IgD-negative memory B cell (primary cell): ENCODE data around the gene KIF16B. TPM values are rescaled to one million over a fixed set of nuclear protein-coding genes. Genes with fewer than 3 reads are reported as not detected.

Experiments used
- H3K27ac Mint-ChIP-seq, 3 donors: one replicate each; pipeline ENCODE4 v1.8.0; 2020 to 2022; ENCODE audit warnings: mild to moderate bottlenecking in 3 of 3, mixed read lengths in 3 of 3, moderate library complexity in 1 of 3
- H3K27me3 Mint-ChIP-seq: one replicate; pipeline ENCODE4 v1.8.0; 2021; ENCODE audit warnings: mixed read lengths
- H3K36me3 Mint-ChIP-seq: one replicate; pipeline ENCODE4 v1.8.0; 2020; ENCODE audit warnings: mild to moderate bottlenecking, mixed read lengths
- H3K4me1 Mint-ChIP-seq, 3 donors: one replicate each; pipeline ENCODE4 v1.8.0; 2020 to 2022; ENCODE audit warnings: mixed read lengths in 3 of 3, mild to moderate bottlenecking in 1 of 3
- H3K4me3 Mint-ChIP-seq, 4 donors: one replicate each; pipeline ENCODE4 v1.8.0; 2020 to 2022; ENCODE audit warnings: mild to moderate bottlenecking in 4 of 4, mixed read lengths in 4 of 4, moderate library complexity in 3 of 4
- H3K9me3 Mint-ChIP-seq, 3 donors: one replicate each; pipeline ENCODE4 v1.8.0; 2020 to 2021; ENCODE audit warnings: mixed read lengths in 3 of 3, mild to moderate bottlenecking in 1 of 3
- polyA plus RNA-seq: library from polyadenylated mRNA; unstranded; fragments of 300-500 nt; fragmentation: Illumina TruSeq; gene quantifications from one replicate; pipeline ENCODE4 v1.2.3, GENCODE V29; 2021

Gene KIF16B
- polyA plus RNA-seq, 1 donor from 2014 or later: 7.3 TPM

DNA sequence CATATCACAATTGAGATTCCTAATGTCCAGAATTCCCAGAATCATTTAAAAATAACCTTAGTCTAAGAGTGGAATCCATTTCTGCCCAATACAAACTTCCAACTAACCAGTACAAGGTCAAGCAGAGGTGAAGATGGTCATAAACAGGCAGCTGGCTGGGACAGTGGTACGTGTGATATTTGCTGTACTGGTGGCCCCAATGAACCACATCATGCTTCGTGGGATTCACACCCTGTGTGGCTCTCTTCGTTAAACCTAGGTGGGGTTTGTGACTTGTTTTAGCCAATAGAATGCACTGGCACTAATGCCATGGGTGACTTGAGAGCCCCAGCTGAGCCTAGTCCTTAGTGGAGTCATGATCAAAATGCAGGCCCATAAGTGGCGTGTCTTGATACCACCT, 286.6 kb downstream of the KIF16B start:
- Mint-ChIP-seq H3K27me3 (no peaks in the 10 kb centered on the region), H3K4me3 (no peak overlapping the region)

GRCh38 chr20:16284385-16285100, 288.7 kb downstream of the KIF16B start:
- Mint-ChIP-seq H3K4me1 (peaks cover 0 to 4% (median 0%) of the 10 kb centered on the region in 3 donors), H3K36me3 (peaks cover 9% of the 10 kb centered on the region), H3K27ac (peak overlapping the region in 1 of 3 donors; percentile 3)

More for the DNA sequence above, 286.6 kb downstream of the KIF16B start:
- Mint-ChIP-seq H3K27ac (no peak overlapping the region), H3K36me3 (peaks cover 12% of the 10 kb centered on the region), H3K4me1 (peaks cover 0 to 4% (median 0%) of the 10 kb centered on the region in 3 donors), H3K9me3 (no peaks in the 10 kb centered on the region)

DNA sequence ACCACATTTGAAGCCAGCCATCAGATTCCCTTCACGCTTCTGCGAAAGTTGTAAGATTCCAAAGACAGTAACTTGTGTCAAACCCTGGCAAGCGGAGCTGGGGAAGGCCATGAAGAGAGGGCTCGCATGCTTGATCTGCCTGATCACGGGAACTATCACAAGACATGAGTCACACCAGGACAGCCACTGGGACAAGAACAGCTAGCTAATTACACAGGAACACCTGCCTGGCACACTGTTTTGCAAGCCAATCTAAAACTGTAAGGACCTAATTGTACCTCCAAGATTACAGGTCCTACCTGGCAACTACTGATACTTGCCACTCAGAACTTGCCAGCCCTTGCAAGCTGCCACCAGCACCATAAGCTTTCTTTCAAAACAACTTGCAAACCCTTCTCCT, 289.3 kb downstream of the KIF16B start:
- no peaks in the 10 kb centered on the region for H3K27me3 Mint-ChIP-seq
- H3K9me3 Mint-ChIP-seq: no peaks in the 10 kb centered on the region
- H3K4me1 Mint-ChIP-seq: peaks cover 0 to 4% (median 0%) of the 10 kb centered on the region in 3 donors
- peaks cover 9% of the 10 kb centered on the region for H3K36me3 Mint-ChIP-seq
- peak overlapping the region in 1 of 3 donors; percentile 3 for H3K27ac Mint-ChIP-seq
- no peak overlapping the region for H3K4me3 Mint-ChIP-seq

More at GRCh38 chr20:16284385-16285100, 288.7 kb downstream of the KIF16B start:
- no peaks in the 10 kb centered on the region for H3K9me3 Mint-ChIP-seq
- no peak overlapping the region for H3K4me3 Mint-ChIP-seq
- no peaks in the 10 kb centered on the region for H3K27me3 Mint-ChIP-seq

DNA sequence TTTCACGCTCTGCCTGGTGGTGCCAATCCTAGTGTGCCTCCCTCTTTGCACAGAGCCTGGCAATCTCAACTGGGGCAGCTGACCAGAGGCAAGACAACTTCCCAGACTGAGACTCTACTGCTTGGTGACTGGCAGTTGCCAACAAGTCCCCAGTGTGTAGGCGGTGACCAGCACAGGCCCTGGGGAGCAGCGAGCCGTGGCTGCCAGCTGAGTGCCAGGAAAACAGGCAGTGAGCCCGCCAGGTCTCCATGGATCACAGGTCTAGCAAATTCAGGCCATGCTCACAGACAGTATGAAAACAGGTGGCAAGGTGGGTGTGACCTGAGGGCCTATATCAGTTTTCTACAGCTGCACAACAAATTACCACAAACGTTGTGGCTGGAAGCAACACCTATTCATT, 289.9 kb downstream of the KIF16B start:
- Mint-ChIP-seq H3K4me1 (peaks cover 0 to 4% (median 0%) of the 10 kb centered on the region in 3 donors), H3K27me3 (no peaks in the 10 kb centered on the region), H3K27ac (no peak overlapping the region), H3K9me3 (no peaks in the 10 kb centered on the region), H3K36me3 (peaks cover 9% of the 10 kb centered on the region), H3K4me3 (no peak overlapping the region)

- no peaks in the 10 kb centered on the region for H3K27me3 Mint-ChIP-seq
- peaks cover 0 to 20% (median 6%) of the 10 kb centered on the region in 3 donors for H3K4me1 Mint-ChIP-seq
- H3K4me3 Mint-ChIP-seq: peak overlapping the region in 1 of 4 donors; percentile 10
- peaks cover 4% of the 10 kb centered on the region for H3K36me3 Mint-ChIP-seq
- no peaks in the 10 kb centered on the region for H3K9me3 Mint-ChIP-seq
- H3K27ac Mint-ChIP-seq: no peak overlapping the region
Observed at GRCh38 chr20:16280219-16280618, 293.0 kb downstream of the KIF16B start.

DNA sequence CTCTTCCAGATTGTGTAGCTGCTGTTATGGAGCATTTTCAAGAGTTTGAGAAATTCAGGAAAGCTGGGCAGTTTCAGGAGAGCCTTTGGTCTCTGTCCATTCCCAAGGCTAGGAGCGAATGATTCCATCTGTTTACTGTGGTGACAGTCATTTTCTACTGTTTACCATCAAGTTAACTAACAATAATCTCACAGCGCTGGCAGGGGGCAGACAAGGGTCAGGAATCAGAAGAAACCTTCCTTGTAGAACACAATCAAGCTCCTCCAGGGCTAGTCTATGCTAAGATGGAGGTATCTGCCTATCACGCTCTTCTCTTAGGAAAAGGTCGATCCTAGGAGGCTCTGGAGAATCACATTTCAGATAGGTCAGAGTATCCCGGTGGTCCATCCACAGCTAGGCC, 293.9 kb downstream of the KIF16B start:
- Mint-ChIP-seq H3K36me3 (peaks cover 4% of the 10 kb centered on the region), H3K4me1 (peaks cover 0 to 20% (median 4%) of the 10 kb centered on the region in 3 donors), H3K9me3 (no peaks in the 10 kb centered on the region), H3K4me3 (no peak overlapping the region), H3K27me3 (no peaks in the 10 kb centered on the region), H3K27ac (no peak overlapping the region)

- no peaks in the 10 kb centered on the region for H3K27me3 Mint-ChIP-seq
- H3K36me3 Mint-ChIP-seq: peaks cover 4% of the 10 kb centered on the region
- H3K27ac Mint-ChIP-seq: peak overlapping the region in 1 of 3 donors; percentile 16
- no peaks in the 10 kb centered on the region for H3K9me3 Mint-ChIP-seq
- H3K4me1 Mint-ChIP-seq: peaks cover 0 to 20% (median 3%) of the 10 kb centered on the region in 3 donors
- H3K4me3 Mint-ChIP-seq: no peak overlapping the region
Observed at GRCh38 chr20:16273812-16274555, 299.3 kb downstream of the KIF16B start.

GRCh38 chr20:16272780-16273360, 300.4 kb downstream of the KIF16B start:
- H3K27me3 Mint-ChIP-seq: no peaks in the 10 kb centered on the region
- no peak overlapping the region for H3K4me3 Mint-ChIP-seq
- H3K4me1 Mint-ChIP-seq: peaks cover 0 to 20% (median 3%) of the 10 kb centered on the region in 3 donors
- H3K9me3 Mint-ChIP-seq: no peaks in the 10 kb centered on the region
- peaks cover 6% of the 10 kb centered on the region for H3K36me3 Mint-ChIP-seq
- H3K27ac Mint-ChIP-seq: no peak overlapping the region

DNA sequence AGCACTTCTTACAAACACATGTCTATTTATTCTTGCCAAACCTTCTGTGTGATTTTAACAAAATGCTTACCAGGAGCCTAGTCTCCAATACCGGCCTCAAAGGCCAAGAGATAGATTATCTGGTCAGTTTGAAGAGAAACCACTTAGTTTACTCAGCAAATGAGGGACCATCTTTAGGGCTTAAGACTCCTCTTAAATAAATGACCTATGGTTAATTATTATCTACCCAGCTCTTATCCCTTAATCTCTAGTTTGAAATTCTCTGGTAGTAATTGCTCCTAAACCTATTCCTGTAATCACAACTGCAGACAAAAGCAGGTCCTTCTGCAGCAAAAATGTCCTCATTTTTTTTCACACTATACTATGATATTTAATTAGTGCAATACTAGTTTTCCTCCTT, 301.8 kb downstream of the KIF16B start:
- H3K27ac Mint-ChIP-seq: no peak overlapping the region
- no peak overlapping the region for H3K4me3 Mint-ChIP-seq
- peaks cover 8% of the 10 kb centered on the region for H3K36me3 Mint-ChIP-seq
- H3K4me1 Mint-ChIP-seq: peaks cover 0 to 8% (median 3%) of the 10 kb centered on the region in 3 donors
- H3K27me3 Mint-ChIP-seq: no peaks in the 10 kb centered on the region
- H3K9me3 Mint-ChIP-seq: peaks cover 4 to 9% (median 6%) of the 10 kb centered on the region in 3 donors

DNA sequence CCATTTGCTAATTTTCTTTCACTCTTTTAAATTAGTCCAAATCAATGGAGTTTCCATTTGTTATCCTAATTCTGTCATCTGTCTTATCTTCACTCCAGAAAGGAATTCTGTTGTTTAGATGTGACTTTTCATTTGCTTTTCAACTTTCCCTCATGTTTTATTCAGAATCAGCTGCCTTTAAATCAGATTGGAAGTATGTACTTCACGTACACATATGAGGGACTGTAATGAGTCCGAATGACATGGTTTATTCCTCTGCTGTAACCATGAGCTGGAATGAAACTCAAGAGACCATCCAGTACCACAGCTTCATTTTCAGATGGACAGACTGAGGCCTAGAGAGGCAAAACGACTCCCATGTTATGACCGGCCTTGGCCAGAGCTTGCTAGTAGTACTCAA, 302.3 kb downstream of the KIF16B start:
- Mint-ChIP-seq H3K27ac (no peak overlapping the region), H3K27me3 (no peaks in the 10 kb centered on the region), H3K9me3 (peaks cover 4 to 13% (median 8%) of the 10 kb centered on the region in 3 donors), H3K4me1 (peaks cover 0 to 6% (median 1%) of the 10 kb centered on the region in 3 donors), H3K36me3 (peaks cover 8% of the 10 kb centered on the region), H3K4me3 (no peak overlapping the region)

DNA sequence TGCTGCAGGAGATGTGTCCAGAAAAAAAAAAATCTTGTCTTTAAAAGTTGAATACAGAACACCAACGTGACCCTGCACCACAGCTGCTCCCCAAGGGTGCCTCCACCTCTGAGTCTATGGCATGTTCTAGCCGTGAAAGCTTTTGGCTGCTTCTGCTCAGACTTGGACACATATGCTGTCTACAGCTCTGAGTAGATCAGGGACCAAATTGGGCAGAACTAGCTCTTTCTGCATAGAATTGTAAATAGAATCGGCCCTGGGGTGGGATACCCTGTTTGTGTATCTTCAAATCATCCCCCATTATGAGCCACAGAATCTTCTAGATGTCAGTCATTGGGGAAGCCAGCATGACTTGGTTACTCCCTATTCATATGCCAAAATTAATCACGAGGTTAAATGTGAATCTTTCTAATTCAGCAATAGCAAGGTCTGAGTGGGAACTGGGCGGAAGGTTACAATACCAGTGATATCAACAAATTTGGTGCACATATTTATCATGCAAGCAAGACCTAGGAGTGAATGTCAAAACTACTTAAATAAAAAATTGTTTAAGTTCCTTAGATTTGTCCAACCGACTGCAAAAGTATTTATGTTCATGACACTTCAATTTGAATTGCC, 302.8 kb downstream of the KIF16B start:
- Mint-ChIP-seq H3K27me3 (no peaks in the 10 kb centered on the region), H3K9me3 (peaks cover 9 to 18% (median 14%) of the 10 kb centered on the region in 3 donors), H3K4me1 (no peaks in the 10 kb centered on the region), H3K4me3 (no peak overlapping the region), H3K27ac (no peak overlapping the region), H3K36me3 (peaks cover 8% of the 10 kb centered on the region)

GRCh38 chr20:16267526-16267925, 305.7 kb downstream of the KIF16B start:
- H3K4me3 Mint-ChIP-seq: no peak overlapping the region
- no peaks in the 10 kb centered on the region for H3K27me3 Mint-ChIP-seq
- no peak overlapping the region for H3K27ac Mint-ChIP-seq
- H3K9me3 Mint-ChIP-seq: peaks cover 10 to 19% (median 14%) of the 10 kb centered on the region in 3 donors
- peaks cover 6% of the 10 kb centered on the region for H3K36me3 Mint-ChIP-seq
- peaks cover 0 to 2% (median 0%) of the 10 kb centered on the region in 3 donors for H3K4me1 Mint-ChIP-seq

GRCh38 chr20:16265334-16265733, 307.9 kb downstream of the KIF16B start:
- Mint-ChIP-seq H3K27me3 (no peaks in the 10 kb centered on the region), H3K27ac (no peak overlapping the region), H3K4me1 (peaks cover 0 to 2% (median 0%) of the 10 kb centered on the region in 3 donors), H3K4me3 (no peak overlapping the region), H3K36me3 (peaks cover 6% of the 10 kb centered on the region), H3K9me3 (peaks cover 10 to 19% (median 16%) of the 10 kb centered on the region in 3 donors)

- H3K36me3 Mint-ChIP-seq: peaks cover 4% of the 10 kb centered on the region
- no peak overlapping the region for H3K4me3 Mint-ChIP-seq
- H3K9me3 Mint-ChIP-seq: peaks cover 10 to 19% (median 18%) of the 10 kb centered on the region in 3 donors
- H3K27me3 Mint-ChIP-seq: no peaks in the 10 kb centered on the region
- H3K4me1 Mint-ChIP-seq: peaks cover 0 to 2% (median 0%) of the 10 kb centered on the region in 3 donors
- H3K27ac Mint-ChIP-seq: no peak overlapping the region
Observed at GRCh38 chr20:16263582-16263981, 309.7 kb downstream of the KIF16B start.

DNA sequence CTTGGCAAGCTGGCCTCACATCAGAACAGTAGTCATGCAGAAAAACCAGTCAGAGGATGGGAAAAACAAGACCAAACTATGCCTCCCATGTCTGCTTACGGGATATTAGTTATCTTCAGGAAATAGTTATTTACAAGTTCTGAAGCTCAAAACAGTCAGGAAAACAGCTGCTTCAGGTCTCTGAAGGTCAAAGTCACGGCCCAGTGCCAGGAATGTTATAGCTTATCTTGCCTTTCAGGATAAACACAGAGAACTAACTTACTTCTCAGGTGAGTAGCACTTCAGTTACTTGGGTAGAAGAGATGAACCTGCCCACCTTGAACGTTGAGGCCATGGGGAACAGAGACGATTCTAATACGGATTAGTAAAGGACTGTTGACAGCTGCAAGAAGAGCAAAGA, 310.7 kb downstream of the KIF16B start:
- H3K27ac Mint-ChIP-seq: peak overlapping the region in 1 of 3 donors; percentile 54
- H3K27me3 Mint-ChIP-seq: no peaks in the 10 kb centered on the region
- peaks cover 0 to 2% (median 0%) of the 10 kb centered on the region in 3 donors for H3K4me1 Mint-ChIP-seq
- no peak overlapping the region for H3K4me3 Mint-ChIP-seq
- H3K36me3 Mint-ChIP-seq: no peaks in the 10 kb centered on the region
- H3K9me3 Mint-ChIP-seq: peaks cover 10 to 19% (median 18%) of the 10 kb centered on the region in 3 donors
